Colonic mucosa (tissue), 4 donors: ENCODE measurements around the gene AREL1. TPM values are rescaled to one million over a fixed set of nuclear protein-coding genes. Genes with fewer than 3 reads are reported as not detected.

Experiments used
- DNase-seq: peaks from one replicate; pipeline ENCODE4 v3.0.0-alpha.2; 2020
- H3K27ac ChIP-seq: fragments of 200-600 bp; one replicate; pipeline ENCODE4 v1.8.0; 2021
- H3K27me3 ChIP-seq: fragments of 200-600 bp; one replicate; pipeline ENCODE4 v1.8.0; 2021
- H3K36me3 ChIP-seq: fragments of 200-600 bp; one replicate; pipeline ENCODE4 v1.8.0; 2021
- H3K4me1 ChIP-seq: fragments of 200-600 bp; one replicate; pipeline ENCODE4 v1.8.0; 2021; ENCODE audit warnings: mild to moderate bottlenecking
- H3K4me3 ChIP-seq: fragments of 200-600 bp; one replicate; pipeline ENCODE4 v1.8.0; 2021
- H3K9ac ChIP-seq, 2 donors: one replicate each; pipeline ENCODE4 v1.7.0; 2013; ENCODE audit warnings: control low read depth in 2 of 2, low read depth in 2 of 2, low read length in 2 of 2
- H3K9me3 ChIP-seq: fragments of 200-600 bp; one replicate; pipeline ENCODE4 v1.8.0; 2021
- intact Hi-C: fragments of 100-400 bp; cut with DNase I; formaldehyde crosslinking; loops from one replicate; pipeline ENCODE4 v1.14.1; 2022
- total RNA-seq, 2 donors: library from RNA; stranded (reverse); fragmentation: NEBNext Ultra II Directional in 1 of 2; extraction: Animal tissue kit (Norgen Biotek cat#: 25700) in 1 of 2; gene quantifications; one replicate each; pipeline ENCODE4 v1.2.1, GENCODE V29; 2021
- TF ChIP-seq, protein P1 (sequence below): fragments of 200-600 bp; IDR thresholded peaks from one replicate; pipeline ENCODE4 v1.8.0; 2022; ENCODE audit warnings: antibody characterized with exemption, mild to moderate bottlenecking
- donor health status: healthy.
- donor health status: DM: no; HTN: no; CAD: no.
- donor health status: DM: no; HTN: no; CAD: no.

AREL1 gene
- total RNA-seq, 2 donors from 2014 or later = 37.2 to 37.5 TPM

DNA sequence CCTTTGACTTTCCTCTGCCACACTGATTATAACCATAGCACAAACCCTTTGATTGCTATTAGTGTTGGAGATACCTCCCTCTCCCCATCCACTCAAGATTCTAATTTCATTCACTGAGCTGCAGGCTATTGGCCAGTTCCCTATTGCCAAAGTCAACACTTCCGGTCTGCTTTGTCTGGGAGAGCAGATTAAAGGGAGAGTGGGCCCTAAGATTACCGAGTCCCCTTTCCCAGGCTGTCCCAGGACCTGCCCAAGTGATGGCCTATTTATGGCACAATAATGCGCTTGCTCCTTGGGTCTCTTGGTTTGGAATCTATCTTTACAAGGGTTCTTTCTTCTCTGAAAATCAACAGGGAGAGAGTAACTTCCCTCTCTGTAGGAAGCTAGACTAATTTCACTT is 57.9 kb downstream of the AREL1 start:
- intact Hi-C loops = no loop called here
- no peaks in the 10 kb centered on the region for H3K36me3 ChIP-seq
- no peak overlapping the region for H3K27ac ChIP-seq

DNA sequence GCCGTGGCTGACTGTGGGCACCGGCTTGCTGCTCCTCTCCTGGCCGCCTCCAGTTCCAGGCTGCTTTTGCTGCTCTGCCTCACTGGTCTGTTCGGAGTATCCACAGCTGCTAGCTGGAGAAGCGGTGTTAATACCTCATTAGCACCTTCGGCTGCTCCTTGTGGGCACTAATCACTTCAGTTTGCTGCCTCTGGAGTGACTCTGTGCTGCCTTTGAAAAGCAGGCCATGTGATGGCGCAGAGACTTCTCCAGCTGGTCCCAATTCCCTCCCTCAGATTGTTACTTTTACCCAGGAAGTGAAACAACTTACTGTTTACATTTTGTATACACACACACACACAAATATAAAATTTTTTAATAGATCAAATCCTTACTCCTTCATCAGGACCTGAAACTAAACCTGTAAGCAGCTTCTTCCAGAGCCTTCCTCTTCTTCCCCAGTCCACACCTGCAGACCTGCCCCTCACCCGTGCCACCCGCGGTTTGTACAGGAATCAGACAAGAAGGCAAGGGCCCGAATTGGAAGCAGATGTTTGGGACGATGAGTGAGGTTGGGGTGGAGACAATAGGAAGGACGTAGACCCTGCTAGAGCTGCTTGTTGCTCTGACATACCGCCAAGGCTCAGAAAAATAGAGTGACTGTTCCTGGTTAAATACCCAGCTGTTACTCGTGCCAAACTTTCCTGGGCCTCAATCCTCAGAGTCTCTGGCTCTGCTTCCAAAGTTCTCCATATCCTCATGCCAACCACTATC is 59.3 kb downstream of the AREL1 start:
- Histone ChIP-seq H3K9me3 (no peaks in the 10 kb centered on the region), H3K9ac (no peak overlapping the region), H3K4me3 (no peak overlapping the region), H3K27ac (no peak overlapping the region), H3K4me1 (no peaks in the 10 kb centered on the region), H3K36me3 (no peaks in the 10 kb centered on the region), H3K27me3 (no peaks in the 10 kb centered on the region)
- TF ChIP-seq, protein P1, sequence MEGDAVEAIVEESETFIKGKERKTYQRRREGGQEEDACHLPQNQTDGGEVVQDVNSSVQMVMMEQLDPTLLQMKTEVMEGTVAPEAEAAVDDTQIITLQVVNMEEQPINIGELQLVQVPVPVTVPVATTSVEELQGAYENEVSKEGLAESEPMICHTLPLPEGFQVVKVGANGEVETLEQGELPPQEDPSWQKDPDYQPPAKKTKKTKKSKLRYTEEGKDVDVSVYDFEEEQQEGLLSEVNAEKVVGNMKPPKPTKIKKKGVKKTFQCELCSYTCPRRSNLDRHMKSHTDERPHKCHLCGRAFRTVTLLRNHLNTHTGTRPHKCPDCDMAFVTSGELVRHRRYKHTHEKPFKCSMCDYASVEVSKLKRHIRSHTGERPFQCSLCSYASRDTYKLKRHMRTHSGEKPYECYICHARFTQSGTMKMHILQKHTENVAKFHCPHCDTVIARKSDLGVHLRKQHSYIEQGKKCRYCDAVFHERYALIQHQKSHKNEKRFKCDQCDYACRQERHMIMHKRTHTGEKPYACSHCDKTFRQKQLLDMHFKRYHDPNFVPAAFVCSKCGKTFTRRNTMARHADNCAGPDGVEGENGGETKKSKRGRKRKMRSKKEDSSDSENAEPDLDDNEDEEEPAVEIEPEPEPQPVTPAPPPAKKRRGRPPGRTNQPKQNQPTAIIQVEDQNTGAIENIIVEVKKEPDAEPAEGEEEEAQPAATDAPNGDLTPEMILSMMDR = no peak
- intact Hi-C loops = no loop called here
- no peak for DNase-seq

More for the DNA sequence above, 57.9 kb downstream of the AREL1 start:
- H3K9me3 ChIP-seq = no peaks in the 10 kb centered on the region
- DNase-seq = no peak
- no peaks in the 10 kb centered on the region for H3K27me3 ChIP-seq
- H3K4me3 ChIP-seq = no peak overlapping the region
- H3K4me1 ChIP-seq = no peaks in the 10 kb centered on the region
- TF ChIP-seq, protein P1 = no peak
- no peak overlapping the region for H3K9ac ChIP-seq

DNA sequence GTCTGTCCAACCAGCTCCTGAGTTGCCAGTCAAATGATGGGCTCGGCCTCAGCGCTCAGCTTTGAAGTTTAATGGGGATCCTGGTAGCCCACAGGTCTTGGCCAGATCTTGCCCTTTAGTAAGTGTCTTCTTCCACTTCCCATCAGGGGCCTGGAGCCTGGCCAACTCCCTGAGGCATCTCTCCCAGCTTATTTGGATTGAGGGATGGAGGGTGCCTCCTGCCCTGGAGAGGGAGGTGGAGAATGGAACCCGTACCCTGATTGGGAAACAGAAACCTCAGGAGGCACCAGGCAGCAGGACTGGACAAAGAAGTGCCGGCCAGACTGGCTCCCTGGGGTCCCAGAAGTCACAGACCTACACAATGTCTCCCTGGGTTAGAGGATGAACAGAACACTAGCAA is 60.3 kb downstream of the AREL1 start:
- no peak for DNase-seq
- intact Hi-C loops = no loop called here
- no peaks in the 10 kb centered on the region for H3K9me3 ChIP-seq
- TF ChIP-seq, protein P1 = no peak
- no peak overlapping the region for H3K9ac ChIP-seq
- H3K4me1 ChIP-seq = no peaks in the 10 kb centered on the region
- H3K36me3 ChIP-seq = no peaks in the 10 kb centered on the region
- H3K4me3 ChIP-seq = no peak overlapping the region
- H3K27ac ChIP-seq = no peak overlapping the region
- H3K27me3 ChIP-seq = no peaks in the 10 kb centered on the region

DNA sequence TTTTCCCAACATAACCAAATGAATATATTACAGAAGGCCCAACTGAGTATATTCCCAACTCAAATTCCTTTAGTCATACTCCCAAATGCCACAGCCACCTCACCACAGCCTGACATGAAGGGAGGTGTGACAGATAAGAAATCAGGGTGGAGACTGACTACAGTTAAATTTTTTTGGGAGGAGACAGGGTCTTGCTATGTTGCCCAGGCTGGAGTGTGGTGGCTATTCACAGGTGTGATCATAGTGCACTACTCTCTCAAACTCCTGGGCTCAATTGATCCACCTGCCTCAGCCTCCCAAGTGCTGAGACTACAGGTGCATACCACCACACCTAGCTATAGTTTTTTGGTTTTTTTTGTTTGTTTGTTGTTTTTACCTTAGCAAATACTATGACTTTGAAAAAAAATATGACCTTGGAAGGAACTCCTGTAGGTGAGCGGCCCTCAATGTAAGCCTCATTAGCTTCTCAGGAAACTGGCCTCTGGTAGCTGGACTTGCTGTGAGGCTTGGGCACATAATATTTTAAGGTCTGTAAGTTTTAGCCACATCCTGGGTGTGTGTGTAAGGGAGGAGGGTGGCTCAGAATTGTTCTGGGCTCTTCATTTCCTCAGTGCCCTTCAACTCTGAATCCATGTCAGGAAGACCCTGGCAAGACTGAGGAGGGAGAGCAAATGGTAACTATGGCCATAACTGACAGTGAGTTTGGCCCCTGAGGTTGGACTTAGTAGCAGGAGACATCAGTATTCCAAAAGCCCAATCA is 61.8 kb downstream of the AREL1 start:
- Histone ChIP-seq H3K9me3 (no peaks in the 10 kb centered on the region), H3K4me3 (no peak overlapping the region), H3K27ac (no peak overlapping the region), H3K27me3 (no peaks in the 10 kb centered on the region), H3K4me1 (no peaks in the 10 kb centered on the region), H3K9ac (no peak overlapping the region), H3K36me3 (no peaks in the 10 kb centered on the region)
- intact Hi-C loops = no loop called here
- TF ChIP-seq, protein P1 = no peak
- no peak for DNase-seq

DNA sequence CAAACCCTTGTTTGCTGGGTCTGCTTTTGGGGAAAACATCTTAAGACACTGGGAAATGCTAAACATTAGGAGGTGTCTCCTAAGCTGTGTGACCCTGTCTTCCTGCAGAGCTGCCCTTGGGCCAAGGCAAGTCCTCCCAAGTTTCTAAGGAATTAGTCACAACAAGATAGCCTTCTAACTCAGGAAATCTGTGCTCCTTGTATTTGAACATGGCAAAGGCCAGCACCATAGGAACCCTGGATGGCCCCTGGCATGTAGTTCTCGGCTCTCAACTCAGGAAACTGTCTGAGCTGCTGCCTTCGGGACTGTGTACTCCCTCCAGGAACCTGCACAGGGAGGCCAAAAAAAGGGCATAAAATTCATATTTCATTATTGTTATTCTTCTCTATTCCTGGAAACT is 63.2 kb downstream of the AREL1 start:
- no peak for DNase-seq
- TF ChIP-seq, protein P1 = no peak
- no peaks in the 10 kb centered on the region for H3K27me3 ChIP-seq
- H3K27ac ChIP-seq = no peak overlapping the region
- H3K36me3 ChIP-seq = no peaks in the 10 kb centered on the region
- no peaks in the 10 kb centered on the region for H3K4me1 ChIP-seq
- H3K9me3 ChIP-seq = no peaks in the 10 kb centered on the region
- no peak overlapping the region for H3K4me3 ChIP-seq
- intact Hi-C loops = no loop called here
- no peak overlapping the region for H3K9ac ChIP-seq
